Activated CD4-positive, alpha-beta memory T cell treated with anti-CD3 and anti-CD28 coated beads, Interleukin-2, amount 10 ng/mL, durations not matched to agents 7 days and 5 days (primary cell): ENCODE results near the gene ZNF138. TPM values are rescaled to one million over a fixed set of nuclear protein-coding genes. Genes with fewer than 3 reads are reported as not detected.
"Not testable (repeated sequence)": the region's sequence is repeated elsewhere in the genome, so short reads cannot be mapped to it uniquely, and the experiment has no call there.

ENCODE experiments used
- CTCF ChIA-PET: fragments of 350-600 bp; sonication (Branson Sonifier 250); formaldehyde crosslinking; loops from one replicate; lab custom pipeline; 2021; ENCODE audit warnings: antibody characterized with exemption, inconsistent platforms; lab: Charles Lee
- POLR2A ChIA-PET: fragments of 350-600 bp; sonication (Branson Sonifier 250); formaldehyde crosslinking; loops from one replicate; lab custom pipeline; 2021; ENCODE audit warnings: antibody characterized with exemption; lab: Charles Lee
- DNase-seq: peaks from one replicate; pipeline ENCODE4 v3.0.0-alpha.2; 2020
- H3K27ac Mint-ChIP-seq: one replicate; pipeline ENCODE4 v1.8.0; 2021; ENCODE audit warnings: mild to moderate bottlenecking, mixed read lengths
- H3K27me3 Mint-ChIP-seq: one replicate; pipeline ENCODE4 v1.8.0; 2021; ENCODE audit warnings: mixed read lengths
- H3K36me3 Mint-ChIP-seq: one replicate; pipeline ENCODE4 v1.8.0; 2021; ENCODE audit warnings: low read depth, mixed read lengths
- H3K4me1 Mint-ChIP-seq: one replicate; pipeline ENCODE4 v1.8.0; 2021; ENCODE audit warnings: mixed read lengths
- H3K4me3 Mint-ChIP-seq: one replicate; pipeline ENCODE4 v1.8.0; 2021; ENCODE audit warnings: mild to moderate bottlenecking, mixed read lengths
- H3K9me3 Mint-ChIP-seq: one replicate; pipeline ENCODE4 v1.8.0; 2021; ENCODE audit warnings: mixed read lengths
- total RNA-seq, 2 experiments: library from RNA; stranded (reverse); gene quantifications; one replicate each; pipeline ENCODE4 v1.2.3, GENCODE V29; 2021

Gene ZNF138
- 1 to 10 TPM; 8.3 to 9.0 TPM for total RNA-seq

DNA sequence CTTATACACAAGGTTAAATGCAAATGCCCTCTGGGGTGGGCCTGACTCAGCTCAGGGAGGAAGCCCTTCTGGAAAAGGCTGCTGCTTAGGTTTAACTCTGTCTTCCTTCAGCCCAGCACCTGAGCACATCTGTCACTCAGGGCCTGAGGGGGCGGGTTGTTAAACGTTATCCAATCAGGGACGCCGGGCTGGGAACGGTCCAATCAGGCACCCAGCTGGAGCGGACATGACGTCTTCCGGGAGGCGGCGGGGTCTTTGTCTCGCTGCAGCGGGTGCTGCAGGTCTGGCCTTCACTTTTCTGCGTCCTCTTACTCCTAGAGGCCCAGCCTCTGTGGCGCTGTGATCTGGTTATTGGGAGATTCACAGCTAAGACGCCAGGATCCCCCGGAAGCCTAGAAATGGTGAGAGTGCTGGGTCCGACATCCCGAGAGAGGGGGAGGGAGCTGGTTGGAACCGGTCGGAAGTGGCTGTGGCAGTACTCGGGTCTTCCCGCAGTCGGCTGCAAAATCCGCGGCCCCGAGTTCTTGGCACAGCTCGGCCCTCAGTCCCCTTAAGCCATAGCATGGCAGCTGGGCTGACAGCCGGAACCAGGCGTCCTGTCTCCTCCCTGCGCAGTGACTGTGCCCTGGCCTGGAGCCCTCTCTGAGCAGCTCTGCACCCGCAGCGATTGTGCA is at the start of gene ZNF138:
Gene ZNF138, plus strand, starts transcription at position 258 of the 674 bp plus-strand sequence. Its CDS starts 141 bp downstream, at position 399.
- peaks cover 30% of the 10 kb centered on the region for H3K36me3 Mint-ChIP-seq
- DNase-seq, result peak; percentile 95
- H3K9me3 Mint-ChIP-seq, result peaks cover 3% of the 10 kb centered on the region
- peaks cover 24% of the 10 kb centered on the region for H3K4me1 Mint-ChIP-seq
- CTCF ChIA-PET, result interaction anchor here (1.2 to 1.9 kb wide), 3 partner anchors 94 to 513 kb away, joined by 4 to 8 read pairs (median 4); partner anchors contain the start of gene ZNF107
- H3K27me3 Mint-ChIP-seq, result no peaks in the 10 kb centered on the region
- POLR2A ChIA-PET, result interaction anchor here (0.7 to 3.9 kb wide), 12 partner anchors 9 to 579 kb away, joined by 3 to 48 read pairs (median 8); partner anchors contain the start of genes ERV3-1, ZNF107, ZNF273 and ZNF680
- peak within 1 kb of the TSS; percentile 97 for H3K4me3 Mint-ChIP-seq
- H3K27ac Mint-ChIP-seq, result peak within 1 kb of the TSS; percentile 97

DNA sequence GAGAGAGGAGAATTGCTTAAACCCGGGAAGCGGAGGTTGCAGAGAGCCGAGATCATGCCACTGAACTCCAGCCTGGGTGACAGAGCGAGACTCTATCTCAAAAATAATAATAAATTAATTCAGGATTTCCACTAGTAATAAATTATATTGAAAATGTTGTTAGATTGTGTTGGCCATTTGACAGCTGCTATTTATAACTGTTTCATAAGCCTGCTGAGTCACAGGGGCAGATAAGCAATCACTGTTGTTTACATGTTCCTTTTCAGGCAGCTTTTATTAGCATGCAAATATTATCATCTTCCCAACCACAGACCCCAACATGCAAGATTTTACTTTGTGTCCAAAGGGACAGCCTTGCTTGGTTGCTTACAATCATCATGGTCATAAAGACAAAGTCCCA is 49.5 kb upstream of the ZNF138 start:
- ChIA-PET POLR2A (no interaction called here), CTCF (no interaction called here)
- no peaks in the 10 kb centered on the region for H3K36me3 Mint-ChIP-seq
- peaks cover 3% of the 10 kb centered on the region for H3K9me3 Mint-ChIP-seq
- no peak overlapping the region for H3K27ac Mint-ChIP-seq
- no peaks in the 10 kb centered on the region for H3K4me1 Mint-ChIP-seq
- no peak for DNase-seq
- no peaks in the 10 kb centered on the region for H3K27me3 Mint-ChIP-seq
- H3K4me3 Mint-ChIP-seq, result no peak overlapping the region

DNA sequence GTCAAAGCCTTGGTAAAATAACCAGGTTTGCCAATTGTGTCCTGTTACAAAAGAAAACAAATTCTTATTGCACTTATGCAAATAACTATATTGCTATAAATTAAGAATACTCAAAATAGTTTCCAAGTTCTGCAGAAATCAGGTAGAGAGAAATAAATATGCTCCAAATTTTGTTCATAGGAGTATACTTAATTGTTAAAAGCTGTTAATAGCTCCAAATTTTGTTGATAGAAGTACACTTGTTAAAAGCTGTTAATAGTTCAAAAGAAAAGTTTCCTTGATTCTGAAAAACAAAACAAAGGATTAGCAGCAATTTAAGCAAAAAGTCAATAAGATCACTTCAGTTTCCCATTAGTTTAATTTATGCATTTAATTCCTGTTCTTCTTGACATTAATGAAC is 46.4 kb upstream of the ZNF138 start:
- no peaks in the 10 kb centered on the region for H3K4me1 Mint-ChIP-seq
- no peak overlapping the region for H3K27ac Mint-ChIP-seq
- POLR2A ChIA-PET, result no interaction called here
- CTCF ChIA-PET, result no interaction called here
- no peak overlapping the region for H3K4me3 Mint-ChIP-seq
- no peak for DNase-seq
- H3K9me3 Mint-ChIP-seq, result peaks cover 3% of the 10 kb centered on the region
- no peaks in the 10 kb centered on the region for H3K36me3 Mint-ChIP-seq
- no peaks in the 10 kb centered on the region for H3K27me3 Mint-ChIP-seq

DNA sequence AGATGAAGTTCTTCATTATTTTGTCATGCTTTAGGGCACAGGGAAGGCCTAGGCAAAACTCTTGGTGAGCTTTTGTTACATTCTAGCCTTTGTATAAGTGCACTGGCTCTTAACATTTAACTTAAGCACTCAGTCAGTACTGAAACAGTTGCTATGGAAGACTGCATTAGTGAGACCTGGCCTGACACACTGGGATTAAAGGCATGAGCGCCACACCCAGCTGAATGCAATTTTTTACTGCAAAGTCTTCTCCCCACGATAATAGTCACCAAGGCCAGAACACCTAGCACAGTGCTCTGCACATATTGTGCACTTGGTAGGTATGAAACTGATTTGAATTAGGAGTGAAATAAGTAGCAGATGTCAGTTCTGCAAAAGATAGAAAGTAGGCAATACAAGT is 41.2 kb upstream of the ZNF138 start:
- Mint-ChIP-seq H3K27ac (no peak overlapping the region), H3K4me3 (no peak overlapping the region), H3K4me1 (no peaks in the 10 kb centered on the region), H3K27me3 (no peaks in the 10 kb centered on the region), H3K36me3 (no peaks in the 10 kb centered on the region), H3K9me3 (peaks cover 7% of the 10 kb centered on the region)
- DNase-seq, result no peak
- ChIA-PET POLR2A (no interaction called here), CTCF (no interaction called here)

DNA sequence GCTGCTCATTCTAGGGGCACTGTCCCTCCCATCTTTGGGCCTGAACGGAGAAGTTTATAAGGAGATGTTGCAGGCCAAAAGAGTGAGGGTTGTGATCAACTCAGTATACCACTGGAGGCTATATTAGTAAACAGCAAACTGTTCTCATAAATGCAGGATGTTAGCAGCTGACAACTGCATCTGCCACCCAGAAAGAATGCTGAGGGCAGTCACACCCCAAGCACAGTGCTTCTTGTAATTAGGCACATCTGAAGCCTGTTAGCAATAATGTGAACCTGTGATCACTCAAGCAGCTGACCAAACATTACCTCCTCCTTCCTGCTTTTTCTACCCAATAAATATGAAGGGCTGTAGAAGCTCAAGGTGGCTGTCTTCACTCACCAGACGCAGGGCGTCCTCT is 38.4 kb upstream of the ZNF138 start:
- Mint-ChIP-seq H3K9me3 (peaks cover 7% of the 10 kb centered on the region), H3K4me3 (no peak overlapping the region), H3K4me1 (no peaks in the 10 kb centered on the region), H3K27me3 (no peaks in the 10 kb centered on the region), H3K27ac (no peak overlapping the region), H3K36me3 (no peaks in the 10 kb centered on the region)
- no peak for DNase-seq
- CTCF ChIA-PET, result no interaction called here
- POLR2A ChIA-PET, result no interaction called here

DNA sequence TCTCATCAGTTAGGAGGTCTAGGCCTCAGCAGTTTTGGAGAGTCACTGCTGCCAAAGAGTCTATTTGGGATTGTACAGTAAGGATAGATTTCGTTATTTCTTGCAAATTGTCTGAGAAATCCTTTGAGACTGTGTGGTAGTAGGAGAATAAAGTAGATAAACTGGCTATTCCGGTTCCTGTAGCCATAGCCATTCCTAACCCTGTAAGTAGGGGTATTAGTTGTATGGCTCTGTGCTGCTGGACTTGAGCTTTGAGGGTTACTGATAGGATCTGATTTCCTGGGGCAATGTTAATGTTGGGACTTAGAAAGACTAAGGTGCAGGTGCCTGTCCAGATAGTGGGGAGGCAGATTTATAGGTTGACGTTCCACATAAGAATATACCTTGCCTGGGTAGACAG is 36.1 kb upstream of the ZNF138 start:
- peaks cover 6% of the 10 kb centered on the region for H3K9me3 Mint-ChIP-seq
- H3K4me3 Mint-ChIP-seq, result no peak overlapping the region
- H3K27me3 Mint-ChIP-seq, result no peaks in the 10 kb centered on the region
- no peaks in the 10 kb centered on the region for H3K36me3 Mint-ChIP-seq
- ChIA-PET CTCF (no interaction called here), POLR2A (no interaction called here)
- no peak overlapping the region for H3K27ac Mint-ChIP-seq
- H3K4me1 Mint-ChIP-seq, result no peaks in the 10 kb centered on the region
- DNase-seq, result no peak

DNA sequence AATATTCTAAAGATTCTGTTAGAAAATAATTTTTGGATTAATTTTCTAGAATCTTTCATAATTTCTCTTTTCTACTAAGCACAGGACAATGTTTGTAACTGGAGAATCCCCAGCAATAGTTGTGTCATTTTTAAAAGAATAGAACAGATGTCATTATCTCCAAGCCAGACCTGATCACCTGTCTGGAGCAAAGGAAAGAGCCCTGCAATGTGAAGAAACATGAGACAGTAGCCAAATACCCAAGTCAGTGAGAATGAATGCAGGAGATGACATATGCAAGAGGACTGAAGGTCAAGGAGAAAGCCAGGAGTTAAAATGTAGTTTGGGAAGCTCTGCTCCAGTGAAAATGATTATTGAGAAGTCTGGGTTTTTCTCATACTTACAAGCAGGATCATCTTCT is 25.4 kb upstream of the ZNF138 start:
- ChIA-PET POLR2A (no interaction called here), CTCF (no interaction called here)
- no peak overlapping the region for H3K4me3 Mint-ChIP-seq
- no peaks in the 10 kb centered on the region for H3K36me3 Mint-ChIP-seq
- no peak for DNase-seq
- no peaks in the 10 kb centered on the region for H3K27me3 Mint-ChIP-seq
- no peak overlapping the region for H3K27ac Mint-ChIP-seq
- no peaks in the 10 kb centered on the region for H3K9me3 Mint-ChIP-seq
- no peaks in the 10 kb centered on the region for H3K4me1 Mint-ChIP-seq

DNA sequence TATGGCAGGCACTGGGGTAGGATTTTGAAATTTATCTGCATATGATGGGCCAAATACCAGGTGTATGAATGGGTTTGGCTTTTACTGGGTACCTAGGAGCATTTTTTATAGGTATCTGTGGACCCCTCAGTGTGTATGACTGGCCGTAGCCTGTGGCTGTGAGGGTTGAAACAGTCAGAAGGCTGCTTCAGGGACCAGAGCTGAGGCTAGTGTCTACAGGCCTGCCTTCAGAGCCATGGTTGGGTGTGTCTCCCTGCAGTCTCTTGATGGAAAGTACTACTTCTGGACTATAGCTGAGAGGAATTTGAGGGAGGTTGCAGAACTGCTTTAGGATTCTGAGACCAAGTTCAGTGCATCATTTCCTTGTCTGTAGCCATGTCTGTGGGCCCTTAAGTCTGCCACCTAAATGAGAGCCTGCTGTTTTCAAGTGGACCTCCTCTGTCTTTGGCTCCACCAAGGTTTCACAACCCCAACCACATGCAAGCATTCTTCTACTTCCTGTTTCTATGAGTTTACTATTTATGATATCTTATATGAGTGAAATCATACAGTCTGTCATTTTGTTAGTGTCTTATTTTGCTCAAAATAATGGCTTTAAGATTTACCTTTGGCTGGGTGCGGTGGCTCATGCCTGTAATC is 19.9 kb upstream of the ZNF138 start:
- Mint-ChIP-seq H3K9me3 (peaks cover 2% of the 10 kb centered on the region), H3K4me1 (no peaks in the 10 kb centered on the region), H3K27ac (no peak overlapping the region), H3K27me3 (no peaks in the 10 kb centered on the region), H3K4me3 (no peak overlapping the region), H3K36me3 (peaks cover 2% of the 10 kb centered on the region)
- ChIA-PET POLR2A (no interaction called here), CTCF (no interaction called here)
- DNase-seq, result no peak

DNA sequence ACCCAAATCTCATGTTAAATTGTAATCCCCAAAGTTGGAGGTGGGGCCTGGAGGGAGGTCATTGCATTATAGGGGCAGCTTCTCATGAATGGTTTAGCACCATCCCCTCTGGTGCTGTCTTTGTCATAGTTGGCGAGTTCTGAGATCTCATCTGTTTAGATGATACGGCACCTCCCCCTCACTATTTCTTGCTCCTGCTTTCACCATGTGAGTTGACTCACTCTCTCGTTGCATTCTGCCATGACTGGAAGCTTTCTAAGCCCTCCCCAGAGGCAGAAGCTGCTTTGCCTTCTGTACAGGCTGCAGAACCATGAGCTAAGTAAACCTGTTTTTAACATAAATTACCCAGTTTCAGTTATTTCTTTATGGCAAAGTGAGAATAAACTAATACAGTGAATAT is 18.9 kb upstream of the ZNF138 start:
- ChIA-PET CTCF (no interaction called here), POLR2A (no interaction called here)
- no peak overlapping the region for H3K27ac Mint-ChIP-seq
- no peaks in the 10 kb centered on the region for H3K27me3 Mint-ChIP-seq
- no peak overlapping the region for H3K4me3 Mint-ChIP-seq
- DNase-seq, result no peak
- no peaks in the 10 kb centered on the region for H3K4me1 Mint-ChIP-seq
- peaks cover 2% of the 10 kb centered on the region for H3K9me3 Mint-ChIP-seq
- peaks cover 2% of the 10 kb centered on the region for H3K36me3 Mint-ChIP-seq

DNA sequence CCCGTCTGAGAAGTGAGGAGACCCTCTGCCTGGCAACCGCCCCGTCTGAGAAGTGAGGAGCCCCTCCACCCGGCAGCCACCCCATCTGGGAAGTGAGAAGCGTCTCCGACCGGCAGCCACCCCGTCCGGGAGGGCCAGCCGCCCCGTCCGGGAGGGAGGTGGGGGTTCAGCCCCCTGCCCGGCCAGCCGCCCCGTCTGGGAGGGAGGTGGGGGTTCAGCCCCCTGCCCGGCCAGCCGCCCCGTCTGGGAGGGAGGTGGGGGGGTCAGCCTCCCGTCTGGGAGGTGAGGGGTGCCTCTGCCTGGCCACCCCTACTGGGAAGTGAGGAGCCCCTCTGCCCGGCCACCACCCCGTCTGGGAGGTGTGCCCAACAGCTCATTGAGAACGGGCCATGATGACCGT is 9.4 kb upstream of the ZNF138 start:
- H3K9me3 Mint-ChIP-seq, H3K4me1 Mint-ChIP-seq, POLR2A ChIA-PET, H3K4me3 Mint-ChIP-seq, H3K27ac Mint-ChIP-seq, DNase-seq, CTCF ChIA-PET, H3K27me3 Mint-ChIP-seq, H3K36me3 Mint-ChIP-seq: not testable (repeated sequence)

DNA sequence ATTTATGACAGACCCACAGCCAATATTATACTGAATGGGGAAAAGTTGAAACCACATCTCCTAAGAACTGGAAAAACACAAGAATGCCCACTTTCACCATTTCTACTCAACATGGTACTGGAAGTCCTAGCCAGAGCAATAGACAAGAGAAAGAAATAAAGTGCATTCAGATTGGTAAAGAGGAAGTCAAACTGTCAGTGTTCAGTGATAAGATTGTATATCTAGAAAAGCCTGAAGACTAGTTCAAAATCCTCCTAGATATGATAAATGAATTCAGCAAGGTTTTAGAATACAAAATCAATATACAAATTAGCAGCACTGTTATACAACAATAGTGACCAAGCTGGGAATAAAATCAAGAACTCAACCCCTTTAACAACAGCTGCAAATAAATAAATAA is 6.9 kb upstream of the ZNF138 start:
- ChIA-PET POLR2A (no interaction called here), CTCF (no interaction called here)
- Mint-ChIP-seq H3K4me1 (no peaks in the 10 kb centered on the region), H3K27me3 (no peaks in the 10 kb centered on the region), H3K4me3 (no peak overlapping the region), H3K9me3 (peaks cover 3% of the 10 kb centered on the region), H3K27ac (no peak overlapping the region), H3K36me3 (no peaks in the 10 kb centered on the region)
- no peak for DNase-seq

DNA sequence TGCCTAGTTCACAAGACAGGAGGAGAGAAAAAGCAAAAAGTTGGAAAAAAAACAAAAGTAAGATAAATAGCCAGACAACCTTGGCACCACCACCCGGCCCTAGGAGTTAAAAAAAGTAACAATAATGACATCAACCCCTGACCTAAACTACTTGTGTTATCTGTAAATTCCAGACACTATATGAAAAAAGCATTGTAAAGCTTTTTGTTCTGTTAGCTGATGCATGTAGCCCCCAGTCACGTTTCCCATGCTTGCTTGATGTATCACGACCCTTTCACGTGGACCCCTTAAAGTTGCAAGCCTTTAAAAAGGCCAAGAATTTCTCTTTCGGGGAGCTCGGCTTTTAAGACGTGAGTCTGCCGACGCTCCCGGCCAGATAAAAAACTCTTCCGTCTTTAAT is 5.0 kb upstream of the ZNF138 start:
- not testable (repeated sequence) for H3K4me3 Mint-ChIP-seq, H3K27ac Mint-ChIP-seq

DNA sequence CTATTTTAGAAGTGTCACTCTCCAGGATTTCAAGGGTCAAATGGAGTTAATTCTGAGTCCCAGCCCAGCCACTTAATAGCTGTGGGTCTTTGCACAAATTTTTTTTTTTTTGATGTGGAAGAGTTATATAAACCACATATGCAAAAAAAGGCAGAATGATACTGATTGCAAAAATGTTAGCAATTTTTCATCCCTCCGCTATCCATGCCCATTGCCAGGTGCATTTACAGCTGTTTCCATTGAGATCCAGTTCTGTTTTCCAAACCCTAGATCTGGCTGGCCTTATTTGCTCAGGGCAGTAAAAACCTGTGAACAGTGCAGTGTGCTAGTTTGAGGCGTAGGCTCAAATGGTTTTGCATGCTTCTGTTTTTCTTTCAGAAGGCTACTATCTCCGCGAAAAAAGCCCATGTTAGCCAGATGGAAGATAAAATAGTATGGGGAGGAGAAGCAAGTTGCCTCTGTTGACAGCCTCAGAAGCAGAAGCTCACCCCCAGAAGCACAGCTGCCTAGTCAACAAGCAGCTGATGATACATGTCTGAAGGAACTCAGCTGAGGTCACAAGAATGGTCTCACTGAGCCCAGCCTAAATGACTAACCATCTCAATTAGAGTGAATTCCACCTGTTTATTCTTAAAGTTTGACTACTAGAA is 997 bp upstream of the ZNF138 start:
- ChIA-PET POLR2A (interaction anchor here (0.7 to 3.9 kb wide), 8 partner anchors 10 to 581 kb away, joined by 3 to 48 read pairs (median 12); partner anchors contain the start of genes ERV3-1, ZNF107, ZNF273 and ZNF680), CTCF (interaction anchor here (1.4 to 1.9 kb wide), 2 partner anchors 95 to 514 kb away, joined by 4 read pairs; no protein-coding TSS in a partner anchor)
- H3K9me3 Mint-ChIP-seq, result peaks cover 3% of the 10 kb centered on the region
- no peak overlapping the region for H3K27ac Mint-ChIP-seq
- H3K4me1 Mint-ChIP-seq, result peaks cover 24% of the 10 kb centered on the region
- no peak overlapping the region for H3K4me3 Mint-ChIP-seq
- DNase-seq, result no peak
- H3K27me3 Mint-ChIP-seq, result no peaks in the 10 kb centered on the region
- H3K36me3 Mint-ChIP-seq, result peaks cover 21% of the 10 kb centered on the region

More for the DNA sequence above, 5.0 kb upstream of the ZNF138 start:
- H3K4me1 Mint-ChIP-seq, H3K9me3 Mint-ChIP-seq, H3K36me3 Mint-ChIP-seq, DNase-seq, CTCF ChIA-PET, POLR2A ChIA-PET, H3K27me3 Mint-ChIP-seq: not testable (repeated sequence)
